Spleen (tissue), 7 donors: ENCODE results near the gene CCDC134.

Experiments used
- POLR2A ChIP-seq, 3 donors: fragments of 450-650 bp; IDR thresholded peaks; one replicate each; pipeline ENCODE4 v1.5.1; 2017; ENCODE audit warnings: antibody characterized with exemption in 3 of 3, mild to moderate bottlenecking in 1 of 3
- TF ChIP-seq, protein P1 (sequence below), 11 experiments: fragments of 200-600 bp in 7 of 11; fragments of 450-650 bp in 4 of 11; sonication (generic) in 4 of 11; IDR thresholded peaks in 8 of 11; conservative IDR thresholded peaks in 3 of 11; 1 replicate in 7 of 11; 2 replicates in 4 of 11; pipeline versions ENCODE4 v1.4.0 to v1.8.0; 2016 to 2021; ENCODE audit warnings: antibody characterized with exemption in 11 of 11, inconsistent platforms in 4 of 11, mild to moderate bottlenecking in 1 of 11
- donor health status: DM: no; HTN: no; CAD: no; lungs with moderate emphysema.
- donor health status: DM: no; HTN: no; CAD: no.
- donor health status: DM: no; HTN: no; CAD: no.

DNA sequence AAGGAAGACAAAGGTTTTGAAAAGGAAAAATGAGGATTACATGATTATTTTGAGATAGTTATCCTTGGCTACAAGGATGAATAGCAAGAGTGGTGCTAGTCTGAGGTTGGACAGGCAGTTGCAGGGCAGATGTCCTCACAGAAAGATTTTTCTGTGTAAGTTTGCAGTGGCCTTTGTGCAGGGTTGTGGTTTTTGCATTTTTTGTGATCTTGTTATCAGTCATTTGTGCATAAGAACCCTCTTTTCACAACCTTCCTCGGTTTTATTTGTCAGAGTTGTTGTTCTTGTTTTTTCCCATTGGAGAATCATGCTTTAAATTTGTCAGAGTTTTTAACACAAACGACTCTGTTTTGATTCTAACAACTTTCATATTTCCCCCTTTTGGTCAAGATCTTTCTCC is 1.4 kb downstream of the CCDC134 start:
- TF ChIP-seq POLR2A (IDR thresholded peaks at IDR 0.05): no peak
- TF ChIP-seq, protein P1, sequence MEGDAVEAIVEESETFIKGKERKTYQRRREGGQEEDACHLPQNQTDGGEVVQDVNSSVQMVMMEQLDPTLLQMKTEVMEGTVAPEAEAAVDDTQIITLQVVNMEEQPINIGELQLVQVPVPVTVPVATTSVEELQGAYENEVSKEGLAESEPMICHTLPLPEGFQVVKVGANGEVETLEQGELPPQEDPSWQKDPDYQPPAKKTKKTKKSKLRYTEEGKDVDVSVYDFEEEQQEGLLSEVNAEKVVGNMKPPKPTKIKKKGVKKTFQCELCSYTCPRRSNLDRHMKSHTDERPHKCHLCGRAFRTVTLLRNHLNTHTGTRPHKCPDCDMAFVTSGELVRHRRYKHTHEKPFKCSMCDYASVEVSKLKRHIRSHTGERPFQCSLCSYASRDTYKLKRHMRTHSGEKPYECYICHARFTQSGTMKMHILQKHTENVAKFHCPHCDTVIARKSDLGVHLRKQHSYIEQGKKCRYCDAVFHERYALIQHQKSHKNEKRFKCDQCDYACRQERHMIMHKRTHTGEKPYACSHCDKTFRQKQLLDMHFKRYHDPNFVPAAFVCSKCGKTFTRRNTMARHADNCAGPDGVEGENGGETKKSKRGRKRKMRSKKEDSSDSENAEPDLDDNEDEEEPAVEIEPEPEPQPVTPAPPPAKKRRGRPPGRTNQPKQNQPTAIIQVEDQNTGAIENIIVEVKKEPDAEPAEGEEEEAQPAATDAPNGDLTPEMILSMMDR (IDR thresholded peaks at IDR 0.05 in 8 of 11, conservative IDR thresholded peaks at IDR 0.05 in 3 of 11): no peak
